ENCODE data around the gene NRARP. TPM values are rescaled to one million over a fixed set of nuclear protein-coding genes. Genes with fewer than 3 reads are reported as not detected.

The NRARP gene
- total RNA-seq, 3 donors from 2014 or later = 7.6 to 15.6 (median 11.6) TPM

- DNase-seq (no peak), ATAC-seq (no peak)
- H3K4me1 Mint-ChIP-seq (ENCODE audit: low read depth) = peaks cover 19% of the 10 kb centered on the region
- H3K9me3 Mint-ChIP-seq = no peaks in the 10 kb centered on the region
- peaks cover 14% of the 10 kb centered on the region for H3K36me3 Mint-ChIP-seq (ENCODE audit: insufficient read depth)
- H3K27me3 Mint-ChIP-seq (ENCODE audit: low read depth) = no peaks in the 10 kb centered on the region
- no peak overlapping the region for H3K4me3 Mint-ChIP-seq
Observed at GRCh38 chr9:137273611-137274320, 28.3 kb downstream of the NRARP start.

GRCh38 chr9:137273095-137273490 lies 29.0 kb downstream of the NRARP start:
- Mint-ChIP-seq H3K4me3 (no peak overlapping the region), H3K4me1 (ENCODE audit: low read depth) (peaks cover 19% of the 10 kb centered on the region), H3K36me3 (ENCODE audit: insufficient read depth) (peaks cover 17% of the 10 kb centered on the region), H3K9me3 (no peaks in the 10 kb centered on the region), H3K27me3 (ENCODE audit: low read depth) (no peaks in the 10 kb centered on the region)
- ATAC-seq = no peak
- no peak for DNase-seq

GRCh38 chr9:137272241-137273094 lies 29.6 kb downstream of the NRARP start:
- DNase-seq (no peak), ATAC-seq (no peak)
- peaks cover 17% of the 10 kb centered on the region for H3K4me1 Mint-ChIP-seq (ENCODE audit: low read depth)
- no peak overlapping the region for H3K4me3 Mint-ChIP-seq
- no peaks in the 10 kb centered on the region for H3K9me3 Mint-ChIP-seq
- H3K36me3 Mint-ChIP-seq (ENCODE audit: insufficient read depth) = peaks cover 17% of the 10 kb centered on the region
- H3K27me3 Mint-ChIP-seq (ENCODE audit: low read depth) = no peaks in the 10 kb centered on the region

- no peaks in the 10 kb centered on the region for H3K9me3 Mint-ChIP-seq
- ATAC-seq = peak in 1 of 2 donors; percentile 7
- DNase-seq = no peak
- H3K4me3 Mint-ChIP-seq = no peak overlapping the region
- peaks cover 16% of the 10 kb centered on the region for H3K4me1 Mint-ChIP-seq (ENCODE audit: low read depth)
- H3K36me3 Mint-ChIP-seq (ENCODE audit: insufficient read depth) = peaks cover 17% of the 10 kb centered on the region
- H3K27me3 Mint-ChIP-seq (ENCODE audit: low read depth) = no peaks in the 10 kb centered on the region
Observed at GRCh38 chr9:137271696-137272076, 30.4 kb downstream of the NRARP start.

- Mint-ChIP-seq H3K36me3 (ENCODE audit: insufficient read depth) (peaks cover 17% of the 10 kb centered on the region), H3K27me3 (ENCODE audit: low read depth) (no peaks in the 10 kb centered on the region), H3K4me3 (no peak overlapping the region), H3K9me3 (no peaks in the 10 kb centered on the region), H3K4me1 (ENCODE audit: low read depth) (peaks cover 13% of the 10 kb centered on the region)
- peak; percentile 18 to 61 for ATAC-seq
- no peak for DNase-seq
Observed at GRCh38 chr9:137270929-137271695, 31.0 kb downstream of the NRARP start.

GRCh38 chr9:137269231-137269772 lies 32.8 kb downstream of the NRARP start:
- Mint-ChIP-seq H3K4me3 (no peak overlapping the region), H3K36me3 (ENCODE audit: insufficient read depth) (peaks cover 18% of the 10 kb centered on the region), H3K27me3 (ENCODE audit: low read depth) (no peaks in the 10 kb centered on the region), H3K9me3 (no peaks in the 10 kb centered on the region), H3K4me1 (ENCODE audit: low read depth) (peaks cover 7% of the 10 kb centered on the region)
- ATAC-seq (no peak), DNase-seq (no peak)

GRCh38 chr9:137268538-137269201 lies 33.4 kb downstream of the NRARP start:
- ATAC-seq (no peak), DNase-seq (no peak)
- no peaks in the 10 kb centered on the region for H3K9me3 Mint-ChIP-seq
- no peaks in the 10 kb centered on the region for H3K27me3 Mint-ChIP-seq (ENCODE audit: low read depth)
- H3K36me3 Mint-ChIP-seq (ENCODE audit: insufficient read depth) = peaks cover 18% of the 10 kb centered on the region
- H3K4me3 Mint-ChIP-seq = no peak overlapping the region
- peaks cover 7% of the 10 kb centered on the region for H3K4me1 Mint-ChIP-seq (ENCODE audit: low read depth)

- Mint-ChIP-seq H3K36me3 (ENCODE audit: insufficient read depth) (peaks cover 15% of the 10 kb centered on the region), H3K27me3 (ENCODE audit: low read depth) (no peaks in the 10 kb centered on the region), H3K4me3 (no peak overlapping the region), H3K9me3 (no peaks in the 10 kb centered on the region), H3K4me1 (ENCODE audit: low read depth) (peaks cover 7% of the 10 kb centered on the region)
- DNase-seq (no peak), ATAC-seq (no peak)
Observed at GRCh38 chr9:137267933-137268355, 34.1 kb downstream of the NRARP start.

- no peak overlapping the region for H3K4me3 Mint-ChIP-seq
- ATAC-seq (no peak), DNase-seq (no peak)
- H3K27me3 Mint-ChIP-seq (ENCODE audit: low read depth) = no peaks in the 10 kb centered on the region
- H3K36me3 Mint-ChIP-seq (ENCODE audit: insufficient read depth) = peaks cover 15% of the 10 kb centered on the region
- H3K9me3 Mint-ChIP-seq = no peaks in the 10 kb centered on the region
- H3K4me1 Mint-ChIP-seq (ENCODE audit: low read depth) = peaks cover 8% of the 10 kb centered on the region
Observed at GRCh38 chr9:137266585-137267453, 35.3 kb downstream of the NRARP start.

GRCh38 chr9:137266162-137266527 lies 35.9 kb downstream of the NRARP start:
- Mint-ChIP-seq H3K4me3 (no peak overlapping the region), H3K4me1 (ENCODE audit: low read depth) (peaks cover 5% of the 10 kb centered on the region), H3K27me3 (ENCODE audit: low read depth) (no peaks in the 10 kb centered on the region), H3K36me3 (ENCODE audit: insufficient read depth) (peaks cover 19% of the 10 kb centered on the region), H3K9me3 (no peaks in the 10 kb centered on the region)
- DNase-seq (no peak), ATAC-seq (no peak)

GRCh38 chr9:137265496-137266161 lies 36.4 kb downstream of the NRARP start:
- Mint-ChIP-seq H3K9me3 (no peaks in the 10 kb centered on the region), H3K4me1 (ENCODE audit: low read depth) (peaks cover 2% of the 10 kb centered on the region), H3K4me3 (no peak overlapping the region), H3K27me3 (ENCODE audit: low read depth) (no peaks in the 10 kb centered on the region), H3K36me3 (ENCODE audit: insufficient read depth) (peaks cover 19% of the 10 kb centered on the region)
- ATAC-seq (no peak), DNase-seq (no peak)

- Mint-ChIP-seq H3K4me1 (ENCODE audit: low read depth) (peaks cover 2% of the 10 kb centered on the region), H3K27me3 (ENCODE audit: low read depth) (no peaks in the 10 kb centered on the region), H3K9me3 (no peaks in the 10 kb centered on the region), H3K4me3 (no peak overlapping the region), H3K36me3 (ENCODE audit: insufficient read depth) (peaks cover 11% of the 10 kb centered on the region)
- ATAC-seq (no peak), DNase-seq (no peak)
Observed at GRCh38 chr9:137264067-137264466, 38.0 kb downstream of the NRARP start.

GRCh38 chr9:137263506-137263905 lies 38.6 kb downstream of the NRARP start:
- ATAC-seq = no peak
- Mint-ChIP-seq H3K36me3 (ENCODE audit: insufficient read depth) (peaks cover 6% of the 10 kb centered on the region), H3K27me3 (ENCODE audit: low read depth) (no peaks in the 10 kb centered on the region), H3K4me1 (ENCODE audit: low read depth) (peaks cover 2% of the 10 kb centered on the region), H3K4me3 (no peak overlapping the region), H3K9me3 (no peaks in the 10 kb centered on the region)
- DNase-seq = no peak

All from activated T-cell treated with anti-CD3 and anti-CD28 coated beads, Interleukin-2, amount 50 U/mL, for 4 hours (primary cell).